Measurements from ENCODE around the gene CDON.
"Not testable (repeated sequence)": the region's sequence is repeated elsewhere in the genome, so short reads cannot be mapped to it uniquely, and the experiment has no call there.

The CDON gene

DNA sequence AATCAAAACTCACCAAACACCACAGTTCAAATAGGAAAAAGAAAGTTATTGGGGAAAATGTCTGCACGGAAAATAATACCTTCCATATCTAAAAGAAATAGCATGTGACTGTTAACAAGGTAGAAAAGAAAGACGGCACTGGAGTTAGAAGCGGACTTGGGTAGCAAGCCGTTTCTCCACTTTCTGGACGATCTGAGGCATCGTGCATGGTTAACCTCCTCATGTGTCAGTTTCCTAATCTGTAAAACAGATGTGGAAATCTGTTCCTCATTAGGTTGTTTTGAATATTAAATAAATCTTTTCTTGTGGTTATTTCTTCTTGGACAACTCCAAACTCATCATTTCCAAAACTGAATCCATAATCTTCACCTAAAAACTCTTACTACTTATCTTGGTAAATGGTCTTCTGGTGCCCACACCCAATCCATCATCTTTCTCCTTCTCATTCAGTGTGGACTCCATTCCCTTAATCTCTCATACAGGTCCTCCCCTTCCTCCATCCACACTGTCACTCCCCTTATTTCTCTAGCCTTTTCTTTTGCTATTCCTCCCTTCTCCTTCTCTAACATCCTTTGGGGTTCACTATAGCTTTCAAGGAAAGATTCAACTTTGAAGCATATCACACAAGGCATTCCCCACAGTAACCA, 63.3 kb downstream of the CDON start:
- DNase-seq (ENCODE audit: low read depth in 2 of 3, low spot score in 2 of 3), result no peak

DNA sequence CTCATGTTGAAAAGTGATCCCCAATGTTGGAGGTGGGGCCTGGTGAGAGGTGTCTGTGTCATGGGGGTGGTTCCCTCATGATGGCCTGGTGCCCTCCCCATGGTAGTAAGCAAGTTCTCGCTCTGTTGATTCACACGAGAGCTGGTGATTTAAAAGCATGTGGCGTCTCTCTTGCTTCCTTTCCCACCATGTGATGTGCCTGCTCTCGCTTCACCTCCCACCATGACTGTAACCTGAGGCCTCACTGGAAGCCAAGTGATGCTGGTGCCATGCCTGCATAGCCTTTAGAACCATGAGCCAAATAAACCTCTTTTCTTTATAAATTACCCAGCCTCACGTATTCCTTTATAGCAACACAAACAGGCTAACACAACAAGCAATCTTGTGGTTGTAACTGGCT, 64.4 kb downstream of the CDON start:
- no peak for DNase-seq (ENCODE audit: low read depth in 2 of 3, low spot score in 2 of 3)

DNA sequence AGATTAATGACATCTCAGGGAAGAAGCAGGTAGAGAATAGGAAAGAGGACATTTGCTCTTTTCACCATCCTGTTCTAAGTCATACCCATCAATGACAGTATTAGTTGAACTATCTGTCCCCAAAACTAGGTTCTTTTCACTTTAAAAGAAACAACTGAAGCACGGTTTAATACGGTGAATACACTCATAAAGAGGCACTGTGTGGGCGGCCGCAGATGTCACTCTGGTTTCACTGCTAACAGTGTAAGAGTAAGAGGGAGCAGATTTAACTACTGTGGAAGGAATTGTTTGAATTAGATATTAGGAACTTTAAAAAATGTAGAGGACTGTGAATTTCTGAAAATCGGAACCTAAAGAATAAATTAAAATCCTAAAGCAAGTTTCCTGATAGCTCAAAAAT, 67.4 kb downstream of the CDON start:
- DNase-seq (ENCODE audit: low read depth in 2 of 3, low spot score in 2 of 3), result peak in 1 of 3 experiments; percentile 14

DNA sequence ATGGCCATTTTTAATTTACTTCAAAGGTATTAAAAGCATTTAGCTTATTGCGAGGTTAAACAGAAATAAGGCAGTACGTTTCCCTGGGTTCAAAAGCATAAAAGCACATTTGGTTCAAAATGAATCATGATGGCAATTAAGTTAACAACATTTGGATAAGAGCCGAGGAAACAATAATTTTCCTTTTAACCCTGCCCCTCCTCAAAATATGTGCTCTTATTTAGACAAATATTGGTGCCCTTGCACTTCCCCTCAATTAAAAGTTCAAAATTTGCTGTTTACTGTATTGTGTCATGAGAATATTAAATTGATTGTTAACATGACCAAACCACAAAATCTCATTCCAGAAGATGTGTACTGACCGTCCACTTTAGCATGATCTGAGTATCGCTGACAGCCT, 68.2 kb downstream of the CDON start:
- no peak for DNase-seq (ENCODE audit: low read depth in 2 of 3, low spot score in 2 of 3)

DNA sequence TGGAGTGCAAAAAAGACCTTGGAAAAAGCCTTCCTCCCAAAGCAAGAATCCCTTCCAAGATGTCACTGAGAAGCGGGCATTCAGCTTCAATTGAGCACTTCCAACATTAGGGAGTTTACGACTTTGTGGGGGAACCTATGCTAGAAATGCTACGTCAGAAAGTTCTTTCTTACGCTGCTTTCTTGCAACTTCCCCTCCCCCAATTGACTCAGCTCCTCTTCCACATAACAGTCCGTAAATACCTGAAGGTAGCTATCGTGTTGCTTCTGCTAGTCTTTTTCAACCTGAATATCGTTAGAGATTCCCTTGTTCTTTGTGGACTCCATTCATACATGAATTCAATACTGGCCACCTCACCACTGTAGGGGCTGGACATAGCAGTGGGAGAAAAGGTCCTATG, 69.8 kb downstream of the CDON start:
- no peak for DNase-seq (ENCODE audit: low read depth in 2 of 3, low spot score in 2 of 3)

DNA sequence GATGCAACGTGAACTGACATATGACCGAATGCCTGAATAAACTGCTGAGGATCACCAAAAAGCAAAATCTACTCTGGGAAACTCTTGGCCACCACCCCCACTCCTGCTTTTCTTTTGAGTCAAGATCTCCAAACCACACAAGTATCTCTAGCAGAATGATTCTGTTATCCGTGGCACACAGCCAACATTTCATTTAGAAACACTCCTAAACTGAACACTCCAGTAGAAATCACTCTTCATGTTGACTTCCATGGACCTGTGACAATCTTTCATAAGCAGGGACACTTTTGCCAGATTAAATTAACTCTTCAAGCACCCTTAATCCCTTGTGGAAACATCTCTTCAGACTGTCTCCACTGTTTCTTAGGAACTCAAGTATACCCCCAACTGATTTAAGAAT, 72.4 kb downstream of the CDON start:
- no peak for DNase-seq (ENCODE audit: low read depth in 2 of 3, low spot score in 2 of 3)

DNA sequence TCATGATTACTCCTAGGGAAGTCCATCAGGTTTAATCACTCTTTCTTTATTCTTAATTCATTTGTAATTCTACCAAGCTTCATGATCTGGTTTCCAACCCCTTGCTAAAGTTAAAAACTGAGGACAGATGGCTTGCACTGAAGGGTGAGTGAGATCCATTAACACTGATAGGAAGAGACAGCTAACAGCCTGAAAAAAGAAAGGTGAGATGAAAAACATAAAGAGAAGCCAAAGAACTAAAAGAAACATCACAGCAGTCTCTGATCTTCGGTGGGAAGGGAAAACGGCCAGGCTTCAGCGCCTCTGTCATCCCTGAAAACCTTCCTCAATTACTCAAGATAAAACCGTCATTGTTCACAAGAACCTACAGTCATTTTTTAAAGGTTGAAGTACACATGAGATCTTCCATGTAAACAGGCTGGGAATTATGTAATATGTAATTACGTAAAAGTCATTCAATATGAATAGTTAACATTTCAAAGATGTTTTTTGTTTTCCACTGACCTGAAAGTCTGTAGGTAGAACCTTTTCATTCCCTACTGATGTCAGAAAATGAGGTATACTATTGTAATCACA, 75.5 kb downstream of the CDON start:
- no peak for DNase-seq (ENCODE audit: low read depth in 2 of 3, low spot score in 2 of 3)

DNA sequence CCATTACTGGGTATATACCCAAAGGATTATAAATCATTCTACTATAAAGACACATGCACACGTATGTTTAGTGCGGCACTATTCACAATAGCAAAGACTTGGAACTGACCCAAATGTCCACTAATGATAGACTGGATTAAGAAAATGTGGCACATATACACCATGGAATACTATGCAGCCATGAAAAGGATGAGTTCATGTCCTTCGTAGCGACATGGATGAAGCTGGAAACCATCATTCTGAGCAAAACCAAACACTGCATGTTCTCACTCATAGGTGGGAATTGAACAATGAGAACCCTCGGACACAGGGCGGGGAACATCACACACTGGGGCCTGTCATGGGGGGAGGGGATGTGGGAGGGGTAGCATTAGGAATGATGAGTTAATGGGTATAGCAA, 76.7 kb downstream of the CDON start:
- not testable (repeated sequence) for DNase-seq (ENCODE audit: low read depth in 2 of 3, low spot score in 2 of 3)

DNA sequence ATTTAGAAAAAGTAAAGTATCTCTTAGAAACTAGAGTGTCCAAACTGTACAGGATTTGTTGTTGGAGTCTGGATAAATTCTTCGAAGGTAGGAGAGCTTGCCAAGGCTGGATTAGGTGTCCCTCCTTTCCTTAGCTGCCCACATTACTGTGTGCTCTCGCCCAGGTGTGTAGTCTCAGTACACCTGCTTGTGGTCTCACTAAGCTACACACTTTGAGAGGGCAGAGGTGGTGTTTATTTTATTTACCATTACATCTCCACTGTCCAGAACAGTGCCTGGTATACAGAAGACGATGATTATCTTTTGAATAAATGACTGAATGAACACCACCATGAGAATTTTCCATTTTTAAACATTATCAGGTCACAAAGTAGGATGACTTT, 80.3 kb downstream of the CDON start:
- no peak for DNase-seq (ENCODE audit: low read depth in 2 of 3, low spot score in 2 of 3)

DNA sequence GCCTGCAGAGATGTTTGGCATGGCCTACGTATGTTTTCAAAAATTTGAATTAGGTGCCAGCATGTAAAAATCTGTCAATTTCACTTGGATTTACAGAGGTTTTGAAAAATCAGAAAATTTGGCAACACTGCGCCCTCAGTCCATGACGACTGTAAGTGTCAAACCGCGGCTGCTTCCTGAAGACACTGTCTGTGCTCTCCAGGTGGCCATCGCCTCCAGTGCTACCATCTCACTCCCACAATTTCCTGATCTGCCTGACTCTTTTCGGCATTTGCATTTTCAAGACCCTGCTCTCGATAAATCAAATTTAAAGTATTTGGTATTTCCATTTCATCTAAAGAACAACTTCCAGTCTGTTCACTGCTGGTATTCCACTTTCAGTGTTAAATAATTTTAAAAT, 82.2 kb downstream of the CDON start:
- no peak for DNase-seq (ENCODE audit: low read depth in 2 of 3, low spot score in 2 of 3)

DNA sequence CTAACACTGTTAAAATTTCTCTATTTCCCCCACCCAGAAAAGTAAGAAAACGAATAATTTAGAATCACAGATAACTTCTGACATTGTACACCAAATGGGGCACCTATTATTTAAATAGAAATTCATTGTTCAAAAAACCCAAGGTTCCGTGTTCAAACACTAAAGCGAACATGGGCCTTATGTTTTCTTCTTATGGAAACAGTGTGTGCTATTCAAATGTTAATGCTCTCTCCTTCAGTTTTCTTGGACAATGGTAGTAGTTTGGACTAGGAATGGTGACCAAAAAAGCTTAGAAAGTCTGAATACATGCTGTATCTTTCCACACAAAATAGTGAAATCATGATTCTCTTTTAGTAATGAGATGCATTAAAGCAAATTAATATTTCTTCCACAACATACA, 83.2 kb downstream of the CDON start:
- DNase-seq (ENCODE audit: low read depth in 2 of 3, low spot score in 2 of 3), result no peak

DNA sequence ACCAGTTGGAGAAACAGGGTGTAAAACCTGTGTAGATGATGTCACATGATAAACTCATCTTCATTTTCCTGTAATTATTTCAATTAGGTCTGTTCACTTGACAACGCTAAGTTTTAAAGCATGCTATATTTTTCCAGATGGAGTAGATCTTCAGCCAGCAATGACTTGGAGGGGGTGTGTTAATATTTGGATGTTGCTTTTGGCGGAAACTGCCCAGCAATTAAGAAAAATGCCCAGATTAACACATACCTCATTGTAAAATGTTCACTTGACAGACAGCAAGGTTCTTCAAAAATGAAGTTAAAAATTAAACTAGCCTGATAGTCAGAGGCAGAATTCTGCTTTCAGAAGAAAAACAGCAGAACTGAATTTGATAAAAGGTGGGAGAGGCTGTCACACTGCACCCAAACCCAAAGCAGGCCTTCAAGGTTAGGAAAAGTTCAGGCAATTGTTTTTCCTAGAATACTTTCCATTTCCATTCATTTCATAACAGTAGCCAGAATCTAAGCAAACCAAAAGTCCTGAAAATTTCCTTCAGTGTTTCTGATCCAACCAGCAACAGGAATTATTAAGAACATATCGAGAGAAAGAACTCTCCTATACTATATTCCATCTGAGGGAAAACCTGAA, 83.8 kb downstream of the CDON start:
- no peak for DNase-seq (ENCODE audit: low read depth in 2 of 3, low spot score in 2 of 3)

DNA sequence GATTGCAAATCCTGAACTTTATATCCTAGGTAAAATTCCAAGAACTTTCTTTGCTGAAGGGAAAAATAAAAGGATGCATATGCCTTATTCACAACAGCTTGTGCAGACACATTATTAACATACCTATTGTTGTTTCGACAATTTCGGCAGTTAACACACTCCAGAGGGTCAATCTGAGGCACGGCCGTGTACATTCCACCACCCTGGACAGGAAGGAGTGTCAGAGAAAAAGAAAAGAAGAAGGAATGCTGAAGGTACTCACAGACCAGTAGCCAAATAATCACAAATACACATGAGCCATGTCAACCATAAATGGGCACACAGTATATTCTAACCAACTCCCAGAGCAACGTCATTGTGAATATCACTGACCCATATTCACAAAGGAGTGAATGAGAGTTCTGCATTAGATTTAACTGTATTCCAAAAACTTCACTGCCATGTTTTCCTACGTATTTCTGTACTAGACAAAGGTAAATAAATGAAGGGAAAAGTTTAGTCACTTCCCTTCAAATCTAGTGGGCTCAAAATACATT, 84.4 kb downstream of the CDON start:
- DNase-seq (ENCODE audit: low read depth in 2 of 3, low spot score in 2 of 3), result no peak

DNA sequence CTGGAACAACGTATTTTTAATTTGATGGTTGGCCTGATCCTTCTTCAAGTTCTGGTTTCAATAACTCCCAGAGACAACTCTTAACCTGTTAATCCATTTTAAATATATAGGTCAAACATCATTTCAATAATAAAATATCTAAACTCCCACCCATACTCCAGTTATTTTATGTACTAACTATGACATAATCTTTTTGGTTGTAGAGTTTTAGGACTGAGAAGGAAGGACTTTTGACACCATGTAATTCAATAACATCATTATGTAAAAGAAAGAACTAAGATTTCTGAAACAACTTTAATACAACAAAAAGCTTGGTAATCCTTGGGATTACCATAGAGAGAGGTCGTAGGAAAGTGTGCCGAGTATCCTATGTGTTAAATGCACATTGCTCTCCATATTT, 85.3 kb downstream of the CDON start:
- DNase-seq (ENCODE audit: low read depth in 2 of 3, low spot score in 2 of 3), result no peak

DNA sequence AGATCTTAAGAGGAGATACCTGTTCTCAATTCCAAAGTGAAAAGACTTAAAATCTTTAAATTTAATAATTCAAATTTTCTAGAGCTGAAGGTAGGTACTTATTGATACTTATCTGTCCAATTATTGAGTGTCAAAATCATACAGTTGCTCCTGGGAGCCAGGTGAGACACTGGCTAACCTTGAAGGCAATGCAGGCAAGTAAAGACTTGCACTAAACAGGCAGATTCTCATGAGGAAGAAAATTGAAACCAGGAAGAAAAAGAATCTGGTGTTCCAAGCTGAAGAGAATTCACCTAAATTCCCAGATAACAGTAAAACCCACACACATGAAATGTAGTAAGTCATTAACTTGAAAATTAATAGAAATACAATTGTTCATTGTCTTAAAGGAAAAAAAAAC, 86.5 kb downstream of the CDON start:
- no peak for DNase-seq (ENCODE audit: low read depth in 2 of 3, low spot score in 2 of 3)

DNA sequence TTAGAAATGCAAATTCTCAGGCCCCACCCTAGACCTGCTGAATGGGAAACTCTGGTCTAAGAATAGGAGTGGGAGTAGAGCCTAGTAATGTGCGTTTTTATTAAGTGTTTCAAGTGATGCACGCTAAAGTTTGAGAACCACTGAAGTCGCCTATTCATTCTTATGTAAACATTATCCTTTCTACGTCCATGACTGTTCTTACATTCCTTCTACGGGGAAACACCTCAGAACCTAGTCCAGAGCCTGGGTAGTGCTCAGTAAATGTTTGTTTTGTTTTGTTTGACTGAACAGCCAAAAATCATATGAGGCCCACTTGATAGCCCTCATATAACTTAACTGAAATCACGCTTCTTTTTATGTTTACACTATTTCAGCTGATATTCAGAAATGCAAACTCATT, 87.0 kb downstream of the CDON start:
- no peak for DNase-seq (ENCODE audit: low read depth in 2 of 3, low spot score in 2 of 3)

DNA sequence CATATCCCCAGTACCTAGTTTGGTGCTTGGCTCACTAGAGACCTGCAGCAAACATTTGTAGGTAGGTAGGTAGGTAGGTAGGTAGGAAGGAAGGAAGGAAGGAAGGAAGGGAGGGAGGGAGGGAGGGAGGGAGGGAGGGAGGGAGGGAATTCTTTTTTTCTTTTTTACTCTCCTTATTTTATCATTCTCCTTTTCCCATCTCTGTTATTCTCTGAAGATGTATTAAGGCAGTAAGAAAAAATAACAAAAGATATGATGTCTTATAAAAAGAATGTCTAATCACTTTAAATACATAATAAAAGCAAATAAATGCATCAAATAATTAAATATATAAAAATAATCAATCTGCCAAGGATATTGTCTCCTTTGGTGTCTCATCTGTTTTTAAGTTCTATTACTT, 88.4 kb downstream of the CDON start:
- no peak for DNase-seq (ENCODE audit: low read depth in 2 of 3, low spot score in 2 of 3)

DNA sequence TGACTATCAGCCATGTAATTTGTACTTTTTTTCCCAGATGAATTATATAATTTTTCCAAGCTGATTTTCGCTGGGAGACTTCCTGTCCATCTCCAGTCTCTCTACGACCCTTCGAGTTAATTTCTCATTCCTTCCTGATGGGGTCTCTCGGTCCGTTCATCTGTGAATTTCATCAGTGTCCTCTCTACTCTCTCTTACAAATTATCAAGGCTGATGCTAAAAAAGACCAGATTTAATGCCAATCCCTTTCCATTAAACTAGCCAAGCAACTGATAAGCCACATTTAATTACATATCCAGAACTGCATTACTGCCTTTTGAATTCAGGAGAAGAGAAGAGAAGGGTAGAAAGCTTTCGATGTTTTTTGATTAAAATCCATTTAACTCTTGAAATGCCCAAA, 91.0 kb downstream of the CDON start:
- no peak for DNase-seq (ENCODE audit: low read depth in 2 of 3, low spot score in 2 of 3)

DNA sequence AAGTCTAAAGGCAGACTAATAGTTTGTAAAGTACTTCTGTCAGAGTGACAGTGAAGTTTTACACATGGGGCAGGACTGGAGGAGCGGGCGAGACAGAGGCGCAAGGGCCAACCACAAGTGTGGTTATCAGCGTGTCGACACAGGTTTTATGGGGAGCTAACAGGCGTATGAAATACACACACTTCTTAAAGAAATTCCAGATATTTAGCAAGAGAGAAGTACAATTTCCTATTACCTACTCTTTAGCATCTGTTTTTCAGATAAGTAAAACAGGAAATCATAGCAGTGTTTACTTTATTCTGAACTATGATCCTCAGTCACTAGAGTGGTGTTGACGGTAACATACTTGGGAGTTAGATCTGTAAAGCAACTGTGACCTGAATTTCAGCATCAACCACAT, 94.3 kb downstream of the CDON start:
- DNase-seq (ENCODE audit: low read depth in 2 of 3, low spot score in 2 of 3), result no peak

DNA sequence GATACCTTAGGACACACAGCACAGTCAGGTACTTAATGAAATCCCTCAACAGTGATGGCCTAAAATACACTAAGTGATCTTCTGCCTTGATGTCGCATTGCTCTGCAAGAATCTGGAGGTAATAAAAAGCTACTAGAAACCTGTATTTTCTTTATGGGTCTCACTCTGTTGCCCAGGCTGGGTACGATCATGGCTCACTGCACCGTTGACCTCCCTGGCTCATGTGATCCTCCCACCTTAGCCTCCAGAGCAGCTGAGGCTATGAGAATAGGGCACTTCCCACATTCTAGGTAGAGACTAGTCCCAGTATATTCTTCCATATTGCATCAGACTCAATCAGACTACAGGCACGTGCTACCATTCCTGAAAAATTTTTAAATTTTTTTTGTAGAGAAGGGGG, 95.2 kb downstream of the CDON start:
- no peak for DNase-seq (ENCODE audit: low read depth in 2 of 3, low spot score in 2 of 3)

DNA sequence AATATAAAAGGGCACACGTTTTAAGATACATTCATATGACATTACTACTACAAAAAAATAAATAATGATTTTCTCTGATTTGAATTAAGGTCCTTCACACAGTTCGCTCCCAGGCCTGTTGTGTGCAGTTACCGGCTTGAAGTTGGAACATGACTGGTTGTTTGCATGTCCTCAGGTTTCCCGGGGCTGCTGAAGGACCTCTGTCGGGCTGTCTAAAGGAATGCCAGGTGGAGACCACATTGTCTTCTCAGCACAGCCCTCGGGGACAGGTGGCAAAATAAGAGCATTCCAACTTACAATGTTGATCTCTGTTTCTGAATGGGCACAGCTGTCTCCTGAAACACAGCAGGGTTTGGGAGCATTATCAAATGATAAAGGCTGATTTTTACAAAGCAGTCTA, 101.9 kb downstream of the CDON start:
- no peak for DNase-seq (ENCODE audit: low read depth in 2 of 3, low spot score in 2 of 3)

DNA sequence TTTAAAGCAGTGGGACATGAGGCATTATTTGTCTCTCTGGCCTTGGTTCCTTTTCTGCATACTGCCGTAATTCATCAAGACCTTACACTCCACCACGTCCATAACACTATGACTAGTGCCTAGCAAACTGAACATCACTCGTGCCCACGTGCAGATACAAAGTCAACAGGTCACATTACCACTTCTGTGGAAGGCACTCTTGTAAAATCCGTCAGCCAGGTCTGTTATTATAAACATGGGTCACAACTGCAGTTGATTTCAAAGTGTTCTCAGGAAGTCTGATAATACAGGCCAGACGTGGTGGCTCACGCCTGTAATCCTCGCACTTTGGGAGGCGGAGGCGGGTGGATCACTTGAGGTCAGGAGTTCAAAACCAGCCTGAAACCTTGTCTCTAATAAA, 102.7 kb downstream of the CDON start:
- no peak for DNase-seq (ENCODE audit: low read depth in 2 of 3, low spot score in 2 of 3)

DNA sequence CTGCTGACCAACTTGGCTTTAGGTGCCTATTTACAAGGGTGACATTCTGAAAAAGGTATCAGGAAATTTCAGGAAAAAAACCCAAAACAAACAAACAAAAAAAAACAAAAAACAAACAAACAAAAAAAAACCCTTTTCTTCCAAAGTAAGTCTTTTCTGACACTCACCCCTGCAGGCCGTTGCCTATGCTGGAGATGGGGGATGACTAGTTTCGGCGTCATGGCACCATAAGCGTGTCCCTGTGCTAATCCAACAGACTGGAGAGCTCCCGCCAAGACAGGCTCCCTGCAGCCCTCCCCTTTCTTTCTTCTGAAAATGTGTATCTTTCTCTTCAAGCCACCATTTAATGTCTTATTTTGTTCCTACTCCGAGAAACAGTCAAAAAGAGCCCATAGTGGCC, 103.2 kb downstream of the CDON start:
- no peak for DNase-seq (ENCODE audit: low read depth in 2 of 3, low spot score in 2 of 3)

Measured in activated CD8-positive, alpha-beta memory T cell treated with anti-CD3 and anti-CD28 coated beads for 48 hours (primary cell).